GM21576 (cell line): ENCODE data around the gene PPP2R2C.
A peak's percentile ranks its signal among the peaks of the same experiment; 100 is the strongest.

Experiments used
- ATAC-seq: cut with Tn5 transposase; IDR thresholded peaks from one replicate; pipeline ENCODE4 v1.9.1; 2021; ENCODE audit warnings: mild to moderate bottlenecking, moderate library complexity; ENCODE audit not compliant: unreplicated experiment

PPP2R2C gene

GRCh38 chr4:6426571-6427438 is 45.6 kb downstream of the PPP2R2C start:
- no peak for ATAC-seq

GRCh38 chr4:6425911-6426310 is 46.5 kb downstream of the PPP2R2C start:
- ATAC-seq, result no peak

DNA sequence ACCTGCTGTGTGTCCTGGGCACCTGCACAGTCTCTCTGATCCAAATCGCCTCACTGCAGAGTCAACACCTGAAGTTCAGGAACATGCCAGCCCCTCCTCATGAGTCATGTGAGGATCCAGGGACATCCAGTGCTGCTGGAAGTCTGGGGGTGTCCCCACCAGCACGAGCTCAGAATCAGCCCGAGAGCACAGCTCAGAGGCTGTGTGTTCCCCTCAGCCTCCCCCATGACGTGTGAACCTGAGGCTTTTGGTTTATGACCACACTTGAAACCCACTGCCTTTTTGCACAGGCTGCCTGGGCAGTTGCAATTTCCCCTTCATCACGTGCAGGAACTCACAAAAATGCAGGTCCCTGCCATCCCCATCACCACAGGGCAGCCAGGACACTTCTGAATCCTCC is 47.1 kb downstream of the PPP2R2C start:
- ATAC-seq, result no peak

GRCh38 chr4:6424425-6424824 is 48.0 kb downstream of the PPP2R2C start:
- ATAC-seq, result no peak

- ATAC-seq, result peak; percentile 94
Observed at GRCh38 chr4:6423575-6423974, 48.8 kb downstream of the PPP2R2C start.

GRCh38 chr4:6422866-6423265 is 49.5 kb downstream of the PPP2R2C start:
- no peak for ATAC-seq

DNA sequence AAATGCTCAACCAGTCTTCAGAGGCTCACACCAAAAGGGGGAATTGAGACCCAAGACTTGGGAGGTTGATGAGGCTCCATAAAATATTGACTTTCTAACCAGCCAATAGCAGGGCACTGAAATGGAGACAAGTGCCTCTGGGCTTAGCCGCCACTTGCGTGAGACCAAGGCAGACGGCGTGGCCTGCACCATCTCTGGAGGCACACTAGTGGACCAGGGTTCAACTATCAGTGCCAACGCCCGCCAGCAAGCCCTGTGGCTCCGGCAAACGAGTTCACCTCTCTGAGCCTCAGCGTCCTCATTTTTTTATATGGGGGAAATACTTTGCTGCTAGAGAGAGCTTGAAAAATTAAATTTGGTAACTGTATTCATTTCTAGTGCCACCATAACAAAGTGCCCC is 50.3 kb downstream of the PPP2R2C start:
- ATAC-seq, result no peak

DNA sequence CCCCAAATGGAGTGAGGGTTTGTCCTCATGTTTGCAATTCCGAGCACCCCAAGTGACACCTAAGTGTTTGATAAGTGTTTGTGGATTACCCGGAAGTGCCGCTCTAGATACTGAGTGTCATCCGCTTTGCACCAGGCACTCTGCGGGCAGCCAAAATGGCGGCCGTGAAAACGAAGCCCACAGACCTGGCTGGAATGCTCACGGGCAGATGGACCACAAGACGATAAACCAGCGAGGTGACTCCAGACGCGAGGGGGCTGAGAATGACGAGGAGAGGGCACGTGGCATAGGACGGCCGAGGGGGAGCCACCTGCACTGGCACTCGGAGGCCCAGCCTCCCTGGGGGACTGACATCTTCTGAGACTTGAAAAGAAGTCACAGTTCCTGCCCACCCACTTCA is 51.0 kb downstream of the PPP2R2C start:
- no peak for ATAC-seq

DNA sequence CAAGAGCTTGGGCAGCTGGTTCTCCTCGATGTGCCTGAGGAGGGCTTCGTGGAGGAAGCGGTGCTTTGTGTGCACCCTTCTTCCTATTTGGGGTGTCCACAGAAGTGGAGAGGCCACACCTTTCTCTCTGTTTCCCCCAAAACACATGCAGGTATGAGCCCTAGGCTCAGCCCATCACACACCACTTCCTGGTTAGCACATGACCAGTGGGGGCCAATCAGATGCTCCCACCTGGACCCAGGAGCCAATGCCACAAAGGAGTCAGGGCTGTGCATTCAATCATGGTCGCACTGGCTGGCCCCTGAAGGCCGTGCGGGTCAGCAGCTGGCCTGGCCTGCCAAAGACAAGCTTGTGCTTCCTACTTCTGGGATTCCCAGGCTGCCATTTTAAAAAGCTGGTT is 51.4 kb downstream of the PPP2R2C start:
- no peak for ATAC-seq

DNA sequence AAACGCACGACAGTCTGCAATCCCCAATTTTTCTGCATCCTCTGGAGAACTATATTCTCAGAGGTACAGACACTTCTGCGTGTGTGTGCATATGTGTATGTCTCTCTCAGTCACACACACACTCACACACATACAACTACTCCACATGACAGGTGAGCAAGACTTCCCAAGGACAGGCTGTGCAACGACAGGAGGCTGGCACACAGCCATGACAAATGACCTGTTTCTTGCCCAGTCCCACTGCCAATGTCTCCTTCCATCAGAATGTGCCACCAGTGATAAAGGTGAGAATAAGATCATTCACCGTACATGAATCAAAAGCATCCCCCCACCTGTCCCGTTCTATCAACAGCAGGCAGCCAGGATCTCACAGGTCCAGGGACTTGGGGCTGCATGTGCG is 52.4 kb downstream of the PPP2R2C start:
- ATAC-seq, result no peak

- no peak for ATAC-seq
Observed at GRCh38 chr4:6419452-6420028, 52.9 kb downstream of the PPP2R2C start.

- ATAC-seq, result no peak
Observed at GRCh38 chr4:6418193-6418755, 54.1 kb downstream of the PPP2R2C start.

DNA sequence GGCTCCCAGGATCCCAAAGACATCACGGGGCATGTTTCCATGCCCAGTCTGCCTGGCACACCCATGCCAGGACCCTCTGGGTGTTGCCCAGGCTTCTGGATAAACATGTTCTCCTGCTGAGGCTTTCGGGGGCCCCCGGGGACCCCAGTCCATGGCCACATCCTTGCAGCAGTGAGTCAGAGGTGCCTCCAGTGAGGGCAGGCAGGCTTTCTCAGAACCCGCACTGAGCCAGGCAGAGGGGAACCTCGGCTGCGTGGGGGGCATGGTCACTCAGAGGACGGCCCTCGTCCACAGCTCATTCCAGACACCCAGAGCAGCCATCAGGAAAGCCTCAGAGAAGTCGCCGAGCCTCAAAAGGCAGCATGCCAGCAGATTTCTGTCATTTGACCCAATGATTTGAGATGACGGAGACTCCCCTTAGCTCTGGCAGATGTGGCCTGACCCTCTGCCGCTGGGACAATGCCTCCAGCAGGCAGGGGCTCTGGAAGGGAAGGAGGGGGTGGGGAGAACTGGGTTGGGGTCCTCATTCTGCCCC is 54.8 kb downstream of the PPP2R2C start:
- ATAC-seq, result no peak

DNA sequence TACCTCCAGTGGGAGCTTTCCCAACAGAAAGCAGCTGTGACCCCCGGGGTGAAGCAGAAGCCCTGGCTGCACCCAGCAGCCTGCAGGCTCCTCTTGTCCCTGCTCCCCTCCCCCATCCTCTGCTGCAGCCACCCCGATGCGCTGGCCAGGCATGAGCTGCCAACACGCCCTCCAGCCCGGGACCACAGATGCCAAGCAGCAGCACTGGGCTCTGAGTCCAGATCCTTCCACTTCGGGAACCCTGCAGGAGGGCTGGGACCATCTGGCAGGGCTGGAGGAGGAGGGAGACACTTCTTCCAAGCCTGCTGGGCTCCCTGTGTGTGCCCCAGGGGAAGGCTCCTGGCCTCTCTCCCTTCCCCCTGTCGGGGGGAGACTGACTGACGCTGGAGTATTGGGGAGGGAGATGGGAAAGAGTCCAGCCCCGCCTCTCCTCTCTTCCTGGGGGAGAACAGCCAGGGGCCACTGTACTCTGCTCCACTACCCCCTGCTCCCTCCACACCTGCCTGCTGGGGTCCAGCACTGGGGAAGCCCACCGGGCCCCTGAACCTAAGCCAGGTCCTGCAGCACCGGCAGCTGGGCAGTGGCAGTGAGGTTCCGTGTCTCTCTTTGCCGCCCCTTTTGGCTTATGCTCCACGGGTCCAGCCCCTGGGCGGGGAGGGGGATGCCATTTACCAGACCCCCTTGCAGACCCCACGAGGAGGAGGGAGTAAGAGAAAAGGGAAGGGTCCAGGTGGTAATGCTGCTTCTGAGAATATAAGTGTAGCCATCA is 55.7 kb downstream of the PPP2R2C start:
- no peak for ATAC-seq

DNA sequence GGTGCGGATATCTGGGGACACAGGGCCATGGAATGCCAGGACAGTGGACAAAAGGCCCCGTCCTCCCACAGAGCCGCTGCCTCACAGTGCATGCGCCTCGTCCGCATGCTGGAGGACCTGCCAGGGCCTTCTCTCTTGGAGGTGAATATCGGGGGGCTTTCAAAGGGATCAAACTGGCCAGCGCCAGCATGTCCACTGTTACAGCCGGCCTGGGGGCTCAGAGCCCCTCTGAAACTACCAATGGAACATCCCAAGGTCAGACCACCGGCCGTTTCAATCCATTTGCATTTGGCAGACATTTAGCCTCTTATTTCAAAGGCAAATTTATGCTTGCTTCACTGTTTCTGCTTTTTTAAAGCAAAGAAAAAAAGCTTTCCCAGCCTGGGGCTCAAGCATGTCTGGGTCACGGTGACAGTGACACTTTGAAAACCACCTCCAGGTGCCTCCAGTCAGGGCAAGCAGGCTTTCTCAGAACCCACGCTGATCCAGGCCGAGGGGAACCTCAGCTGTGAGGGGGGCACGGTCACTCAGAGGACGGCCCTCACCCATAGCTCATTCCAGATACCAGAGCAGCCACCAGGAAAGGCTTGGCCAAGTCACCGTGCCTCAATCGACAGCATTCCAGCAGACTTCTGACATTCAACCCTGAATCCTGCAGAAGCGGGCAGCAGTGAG is 57.2 kb downstream of the PPP2R2C start:
- no peak for ATAC-seq

DNA sequence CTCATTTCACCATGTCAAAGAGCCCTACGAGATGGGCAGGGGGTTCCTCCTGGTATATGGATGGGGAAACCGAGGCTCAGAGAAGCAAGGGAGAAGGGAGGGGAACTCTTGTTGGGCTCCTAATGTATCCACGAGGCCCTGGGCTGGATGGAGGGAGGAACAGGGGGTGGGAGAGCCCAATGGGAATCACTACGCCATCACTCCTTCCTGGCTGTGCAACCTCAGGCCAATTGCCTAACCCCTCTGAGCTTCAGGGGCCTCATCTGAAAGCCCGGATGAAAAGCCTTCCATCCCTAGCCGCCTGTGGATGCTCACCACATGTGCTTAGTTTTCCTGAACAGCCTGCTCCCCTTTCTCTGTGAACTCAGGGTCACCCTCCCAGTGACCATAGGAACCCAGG is 57.8 kb downstream of the PPP2R2C start:
- no peak for ATAC-seq

DNA sequence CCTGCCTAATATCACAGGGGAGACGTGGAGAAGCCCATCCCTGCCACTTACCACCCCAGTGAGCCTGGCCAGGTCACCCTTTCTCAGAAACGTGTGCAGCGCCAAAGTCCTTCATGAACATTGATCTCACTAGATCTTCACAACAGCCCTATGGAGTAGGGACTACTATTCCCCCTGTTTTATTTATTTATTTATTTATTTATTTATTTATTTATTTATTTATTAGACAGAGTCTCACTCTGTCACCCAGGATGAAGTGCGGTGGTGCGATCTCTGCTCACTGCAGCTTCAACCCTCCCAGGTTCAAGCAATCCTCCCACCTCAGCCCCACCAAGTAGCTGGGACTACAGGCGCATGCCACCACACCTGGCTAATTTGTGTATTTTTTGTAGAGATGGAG is 61.8 kb downstream of the PPP2R2C start:
- ATAC-seq, result no peak

- ATAC-seq, result no peak
Observed at GRCh38 chr4:6410068-6410467, 62.3 kb downstream of the PPP2R2C start.

GRCh38 chr4:6409381-6409780 is 63.0 kb downstream of the PPP2R2C start:
- no peak for ATAC-seq

GRCh38 chr4:6408263-6408662 is 64.2 kb downstream of the PPP2R2C start:
- ATAC-seq, result no peak

GRCh38 chr4:6405397-6405706 is 67.1 kb downstream of the PPP2R2C start:
- ATAC-seq, result no peak
